Panc1 (cell line): ENCODE measurements around the gene SPG21. TPM values are rescaled to one million over a fixed set of nuclear protein-coding genes. Genes with fewer than 3 reads are reported as not detected.

Source experiments
- ATAC-seq: fragments of 200-7000 bp; cut with Tn5 transposase; 2 replicates; pipeline ENCODE4 v1.9.1; 2020; ENCODE audit warnings: mild to moderate bottlenecking, moderate library complexity
- BruUV-seq: library from RNA; stranded (reverse); fragments of 400-500 nt; replicated peaks from 2 replicates; lab custom pipeline; 2021; lab: Mats Ljungman, UMichigan
- CTCF ChIA-PET: fragments of 300-600 bp; sonication (Branson Sonifier 250); formaldehyde crosslinking; loops from one replicate; lab custom pipeline; 2022; ENCODE audit warnings: antibody characterized with exemption; lab: Charles Lee
- POLR2A ChIA-PET: fragments of 300-600 bp; sonication (Branson Sonifier 250); formaldehyde crosslinking; loops from one replicate; lab custom pipeline; 2022; ENCODE audit warnings: antibody characterized with exemption; lab: Charles Lee
- DNase-seq: peaks from one replicate; pipeline ENCODE4 v3.0.0-alpha.2; 2010; ENCODE audit warnings: low read depth, low spot score
- H3K27ac ChIP-seq: 2 replicates; pipeline ENCODE4 v1.5.1; 2011; ENCODE audit warnings: mild to moderate bottlenecking, low read length, inconsistent platforms
- H3K27me3 ChIP-seq: fragments of 200-500 bp; sonication (Bioruptor generic); 2 replicates; pipeline ENCODE4 v1.6.0; 2014; ENCODE audit warnings: low read length, inconsistent platforms; ENCODE audit not compliant: control insufficient read depth, insufficient read depth
- H3K36me3 ChIP-seq: fragments of 200-500 bp; sonication (Bioruptor generic); 2 replicates; pipeline ENCODE4 v1.5.1; 2014; ENCODE audit warnings: inconsistent platforms, mild to moderate bottlenecking, low read length, moderate library complexity; ENCODE audit not compliant: control insufficient read depth, insufficient read depth
- H3K4me1 ChIP-seq: 2 replicates; pipeline ENCODE4 v1.5.1; 2011; ENCODE audit warnings: inconsistent platforms, mild to moderate bottlenecking, low read length, moderate library complexity; ENCODE audit not compliant: control insufficient read depth, insufficient read depth
- H3K4me3 ChIP-seq, 2 experiments: 2 replicates each; pipeline ENCODE4 v1.5.1; 2011 to 2012; ENCODE audit warnings: low read depth in 2 of 2, low read length in 2 of 2, mild to moderate bottlenecking in 2 of 2, inconsistent platforms in 1 of 2, moderate library complexity in 1 of 2
- H3K9me3 ChIP-seq: fragments of 200-500 bp; sonication (Bioruptor generic); 2 replicates; pipeline ENCODE4 v1.5.1; 2014; ENCODE audit warnings: low read depth, mild to moderate bottlenecking, inconsistent platforms, low read length, moderate library complexity; ENCODE audit not compliant: control insufficient read depth, insufficient read depth
- POLR2AphosphoS5 ChIP-seq: IDR thresholded peaks from 2 replicates; pipeline ENCODE4 v1.6.1; 2012; ENCODE audit warnings: mild to moderate bottlenecking, low read depth, low read length, moderate library complexity
- SIN3A ChIP-seq: IDR thresholded peaks from 2 replicates; pipeline ENCODE4 v1.6.1; 2012; ENCODE audit warnings: low read depth, mild to moderate bottlenecking, low read length, moderate library complexity, borderline replicate concordance; ENCODE audit not compliant: insufficient read depth
- TCF7L2 ChIP-seq: IDR thresholded peaks from 2 replicates; pipeline ENCODE4 v1.6.1; 2011; ENCODE audit warnings: mild to moderate bottlenecking, low read depth, low read length, inconsistent platforms
- in situ Hi-C: cut with HindIII; loops from 2 replicates; pipeline ENCODE4 v1.10.0; 2016; ENCODE audit warnings: low sequenced_read_pairs, low pct_unique_long_range_greater_than_20kb
- intact Hi-C: fragments of 100-400 bp; cut with micrococcal nuclease; formaldehyde crosslinking; loops from one replicate; pipeline ENCODE4 v1.10.0; 2022; ENCODE audit not compliant: unreplicated experiment
- total RNA-seq: library from RNA; stranded (reverse); gene quantifications from one replicate; pipeline ENCODE4 v1.2.1, GENCODE V29; 2021; ENCODE audit not compliant: unreplicated experiment
- TF ChIP-seq, protein P1 (sequence below): fragments of 450-650 bp; IDR thresholded peaks from 2 replicates; pipeline ENCODE4 v1.5.1; 2017; ENCODE audit warnings: mild to moderate bottlenecking
- TF ChIP-seq, protein P2 (sequence below), 2 experiments: IDR thresholded peaks; 2 replicates each; pipeline ENCODE4 v1.6.1; 2011 to 2012; ENCODE audit warnings: low read depth in 2 of 2, control low read depth in 1 of 2, low read length in 1 of 2, mild to moderate bottlenecking in 1 of 2, moderate library complexity in 1 of 2; ENCODE audit not compliant: insufficient read depth in 1 of 2

Gene SPG21
- total RNA-seq, 1 experiment from 2014 or later: 124 TPM

DNA sequence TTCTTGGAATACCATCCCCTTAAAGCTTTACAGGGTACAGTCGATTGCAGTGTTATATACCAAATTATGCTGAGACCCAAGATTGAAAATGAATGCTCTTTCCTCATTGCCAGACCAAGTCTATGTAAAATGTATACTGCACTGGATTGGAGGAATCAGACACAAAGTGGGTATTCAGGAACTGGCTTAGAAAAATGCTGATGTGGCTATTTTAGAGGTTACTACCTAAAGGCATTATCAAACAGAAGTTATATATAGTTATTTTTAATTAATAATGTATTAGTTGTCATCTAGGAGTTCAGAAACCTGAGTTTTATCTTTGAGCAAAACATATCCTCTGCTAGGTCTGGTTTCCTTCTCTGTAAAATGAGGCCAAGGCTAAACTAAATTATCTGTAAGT lies 3.6 kb upstream of the SPG21 start:
- DNase-seq: no peak
- no peak overlapping the region for H3K4me3 ChIP-seq
- ChIA-PET POLR2A (no interaction called here), CTCF (interaction anchor here (0.7 kb wide), 1 partner anchor 85 kb away, joined by 6 read pairs; no protein-coding TSS in a partner anchor)
- intact Hi-C loops (no loop called here), in situ Hi-C loops (no loop called here)
- TF ChIP-seq, protein P1, sequence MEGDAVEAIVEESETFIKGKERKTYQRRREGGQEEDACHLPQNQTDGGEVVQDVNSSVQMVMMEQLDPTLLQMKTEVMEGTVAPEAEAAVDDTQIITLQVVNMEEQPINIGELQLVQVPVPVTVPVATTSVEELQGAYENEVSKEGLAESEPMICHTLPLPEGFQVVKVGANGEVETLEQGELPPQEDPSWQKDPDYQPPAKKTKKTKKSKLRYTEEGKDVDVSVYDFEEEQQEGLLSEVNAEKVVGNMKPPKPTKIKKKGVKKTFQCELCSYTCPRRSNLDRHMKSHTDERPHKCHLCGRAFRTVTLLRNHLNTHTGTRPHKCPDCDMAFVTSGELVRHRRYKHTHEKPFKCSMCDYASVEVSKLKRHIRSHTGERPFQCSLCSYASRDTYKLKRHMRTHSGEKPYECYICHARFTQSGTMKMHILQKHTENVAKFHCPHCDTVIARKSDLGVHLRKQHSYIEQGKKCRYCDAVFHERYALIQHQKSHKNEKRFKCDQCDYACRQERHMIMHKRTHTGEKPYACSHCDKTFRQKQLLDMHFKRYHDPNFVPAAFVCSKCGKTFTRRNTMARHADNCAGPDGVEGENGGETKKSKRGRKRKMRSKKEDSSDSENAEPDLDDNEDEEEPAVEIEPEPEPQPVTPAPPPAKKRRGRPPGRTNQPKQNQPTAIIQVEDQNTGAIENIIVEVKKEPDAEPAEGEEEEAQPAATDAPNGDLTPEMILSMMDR: no peak
- TF ChIP-seq TCF7L2: no peak
- TF ChIP-seq, protein P2, sequence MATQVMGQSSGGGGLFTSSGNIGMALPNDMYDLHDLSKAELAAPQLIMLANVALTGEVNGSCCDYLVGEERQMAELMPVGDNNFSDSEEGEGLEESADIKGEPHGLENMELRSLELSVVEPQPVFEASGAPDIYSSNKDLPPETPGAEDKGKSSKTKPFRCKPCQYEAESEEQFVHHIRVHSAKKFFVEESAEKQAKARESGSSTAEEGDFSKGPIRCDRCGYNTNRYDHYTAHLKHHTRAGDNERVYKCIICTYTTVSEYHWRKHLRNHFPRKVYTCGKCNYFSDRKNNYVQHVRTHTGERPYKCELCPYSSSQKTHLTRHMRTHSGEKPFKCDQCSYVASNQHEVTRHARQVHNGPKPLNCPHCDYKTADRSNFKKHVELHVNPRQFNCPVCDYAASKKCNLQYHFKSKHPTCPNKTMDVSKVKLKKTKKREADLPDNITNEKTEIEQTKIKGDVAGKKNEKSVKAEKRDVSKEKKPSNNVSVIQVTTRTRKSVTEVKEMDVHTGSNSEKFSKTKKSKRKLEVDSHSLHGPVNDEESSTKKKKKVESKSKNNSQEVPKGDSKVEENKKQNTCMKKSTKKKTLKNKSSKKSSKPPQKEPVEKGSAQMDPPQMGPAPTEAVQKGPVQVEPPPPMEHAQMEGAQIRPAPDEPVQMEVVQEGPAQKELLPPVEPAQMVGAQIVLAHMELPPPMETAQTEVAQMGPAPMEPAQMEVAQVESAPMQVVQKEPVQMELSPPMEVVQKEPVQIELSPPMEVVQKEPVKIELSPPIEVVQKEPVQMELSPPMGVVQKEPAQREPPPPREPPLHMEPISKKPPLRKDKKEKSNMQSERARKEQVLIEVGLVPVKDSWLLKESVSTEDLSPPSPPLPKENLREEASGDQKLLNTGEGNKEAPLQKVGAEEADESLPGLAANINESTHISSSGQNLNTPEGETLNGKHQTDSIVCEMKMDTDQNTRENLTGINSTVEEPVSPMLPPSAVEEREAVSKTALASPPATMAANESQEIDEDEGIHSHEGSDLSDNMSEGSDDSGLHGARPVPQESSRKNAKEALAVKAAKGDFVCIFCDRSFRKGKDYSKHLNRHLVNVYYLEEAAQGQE (IDR thresholded peaks at IDR 0.05; ENCODE audit: insufficient read depth in 1 of 2, low read depth in 2 of 2, low read length in 1 of 2): no peak
- TF ChIP-seq POLR2AphosphoS5: no peak
- TF ChIP-seq SIN3A: no peak
- H3K36me3 ChIP-seq: no peaks in the 10 kb centered on the region
- BruUV-seq: no TSS peak
- no peak for ATAC-seq
- H3K27ac ChIP-seq: no peak overlapping the region
- no peaks in the 10 kb centered on the region for H3K27me3 ChIP-seq
- no peaks in the 10 kb centered on the region for H3K9me3 ChIP-seq
- H3K4me1 ChIP-seq: peaks cover 9% of the 10 kb centered on the region

DNA sequence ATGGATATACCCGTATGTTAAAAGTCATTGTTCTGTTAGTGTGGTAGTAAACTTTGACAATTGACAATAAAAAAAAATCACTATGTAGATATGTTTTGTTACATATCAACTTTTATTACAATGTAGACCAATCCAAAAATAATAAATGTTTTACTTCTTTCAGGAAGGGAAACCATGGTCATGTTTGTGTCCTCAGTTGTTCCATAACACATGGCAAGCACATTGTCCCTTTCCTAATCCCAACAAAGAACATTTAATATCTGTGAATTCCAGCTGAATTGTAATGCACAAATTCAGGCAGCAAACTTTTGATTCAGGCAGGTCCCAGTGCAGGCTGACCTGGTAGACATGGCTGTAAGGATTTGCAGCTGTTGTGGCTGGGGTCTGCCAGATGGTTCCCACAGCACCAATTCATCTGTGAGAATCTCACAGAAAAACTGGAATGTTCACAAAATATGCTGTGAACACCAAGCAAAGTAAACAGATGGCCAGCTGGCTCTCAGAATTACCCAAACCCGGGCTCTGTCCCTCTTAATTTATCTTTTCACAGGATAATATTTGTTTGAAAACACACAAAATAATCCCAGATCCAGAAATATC lies 1.9 kb upstream of the SPG21 start:
- in situ Hi-C loops (no loop called here), intact Hi-C loops (no loop called here)
- POLR2A ChIA-PET: interaction anchor here (0.6 kb wide), 1 partner anchor 28 kb away, joined by 5 read pairs; no protein-coding TSS in a partner anchor
- Histone ChIP-seq H3K4me1 (peaks cover 16% of the 10 kb centered on the region), H3K4me3 (no peak overlapping the region), H3K27me3 (no peaks in the 10 kb centered on the region), H3K9me3 (no peaks in the 10 kb centered on the region), H3K36me3 (no peaks in the 10 kb centered on the region), H3K27ac (no peak overlapping the region)
- ATAC-seq: no peak
- BruUV-seq: no TSS peak
- TF ChIP-seq, protein P2 (IDR thresholded peaks at IDR 0.05; ENCODE audit: insufficient read depth in 1 of 2, low read depth in 2 of 2, low read length in 1 of 2): no peak
- no peak for DNase-seq
- CTCF ChIA-PET: no interaction called here
